Endodermal cell (in vitro differentiated cells): ENCODE measurements around the gene CLBA1. TPM values are rescaled to one million over a fixed set of nuclear protein-coding genes. Genes with fewer than 3 reads are reported as not detected.

ENCODE experiments used
- DNase-seq: peaks from one replicate; pipeline ENCODE4 v3.0.0-alpha.2; 2017
- H3K27ac ChIP-seq: 2 replicates; pipeline ENCODE4 v1.5.1; 2013; ENCODE audit warnings: mild to moderate bottlenecking, low read depth, low read length, moderate library complexity
- H3K27me3 ChIP-seq: 2 replicates; pipeline ENCODE4 v1.6.1; 2013; ENCODE audit warnings: mild to moderate bottlenecking, low read length, moderate library complexity; ENCODE audit not compliant: insufficient read depth, control insufficient read depth, poor library complexity, severe bottlenecking
- H3K36me3 ChIP-seq: 2 replicates; pipeline ENCODE4 v1.7.0; 2013; ENCODE audit warnings: mild to moderate bottlenecking, low read length, moderate library complexity; ENCODE audit not compliant: control insufficient read depth, insufficient read depth
- H3K4me1 ChIP-seq: one replicate; pipeline ENCODE4 v1.7.0; 2013; ENCODE audit warnings: low read length; ENCODE audit not compliant: control insufficient read depth, insufficient read depth
- H3K4me3 ChIP-seq: 2 replicates; pipeline ENCODE4 v1.5.1; 2013; ENCODE audit warnings: mild to moderate bottlenecking, low read length, moderate library complexity
- H3K9ac ChIP-seq: 2 replicates; pipeline ENCODE4 v1.6.1; 2013; ENCODE audit warnings: mild to moderate bottlenecking, low read length, moderate library complexity; ENCODE audit not compliant: poor library complexity, severe bottlenecking; ENCODE audit errors: extremely low read depth
- H3K9me3 ChIP-seq: 2 replicates; pipeline ENCODE4 v1.6.1; 2013; ENCODE audit warnings: mild to moderate bottlenecking, low read length, moderate library complexity; ENCODE audit not compliant: control insufficient read depth
- H3K27ac Mint-ChIP-seq: 2 replicates; pipeline ENCODE4 v1.8.0; 2020; ENCODE audit warnings: mixed read lengths
- H3K27me3 Mint-ChIP-seq: 2 replicates; pipeline ENCODE4 v1.8.0; 2021; ENCODE audit warnings: mild to moderate bottlenecking, mixed read lengths; ENCODE audit not compliant: insufficient read depth
- H3K36me3 Mint-ChIP-seq: 2 replicates; pipeline ENCODE4 v1.8.0; 2020; ENCODE audit warnings: low read depth, mixed read lengths
- H3K4me1 Mint-ChIP-seq: 2 replicates; pipeline ENCODE4 v1.8.0; 2020; ENCODE audit warnings: mixed read lengths
- H3K4me3 Mint-ChIP-seq: 2 replicates; pipeline ENCODE4 v1.8.0; 2020; ENCODE audit warnings: mild to moderate bottlenecking, moderate library complexity, mixed read lengths
- H3K9me3 Mint-ChIP-seq: 2 replicates; pipeline ENCODE4 v1.8.0; 2020; ENCODE audit warnings: mild to moderate bottlenecking, mixed read lengths
- CTCF ChIP-seq: fragments of 200-600 bp; sonication (generic); conservative IDR thresholded peaks from 2 replicates; pipeline ENCODE4 v1.5.0; 2021; ENCODE audit warnings: antibody characterized with exemption, mild to moderate bottlenecking
- WGBS, 2 experiments: methylation state at CpG; one replicate each; pipeline versions ENCODE4 v1.1.5 to v1.1.7; 2013; ENCODE audit warnings: missing lambda C conversion rate in 2 of 2, mixed read lengths in 1 of 2; ENCODE audit not compliant: insufficient coverage in 1 of 2, insufficient read length in 1 of 2; 5-methylcytosine and 5-hydroxymethylcytosine counted together
- total RNA-seq, 2 donors: library from RNA; stranded (reverse); fragmentation: NEBNext Ultra II Directional in 1 of 2; extraction: Animal tissue kit (Norgen Biotek cat#: 25700) in 1 of 2; gene quantifications; 2 replicates in 1 of 2; 3 replicates in 1 of 2; pipeline ENCODE4 v1.2.1, GENCODE V29; 2021

The CLBA1 gene
- total RNA-seq, 2 donors from 2014 or later = 11.2 to 12.5 TPM

- H3K4me1 Mint-ChIP-seq = peaks cover 39% of the 10 kb centered on the region
- no peak overlapping the region for H3K4me3 ChIP-seq
- H3K36me3 ChIP-seq = peaks cover 52% of the 10 kb centered on the region
- no peaks in the 10 kb centered on the region for H3K9me3 Mint-ChIP-seq
- 92 to 94% methylated on average over 6 to 9 of the region's 9 CpGs for WGBS, 2 experiments
- TF ChIP-seq CTCF = no peak
- no peak overlapping the region for H3K27ac ChIP-seq
- peaks cover 46% of the 10 kb centered on the region for H3K36me3 Mint-ChIP-seq
- H3K4me3 Mint-ChIP-seq = no peak overlapping the region
- no peaks in the 10 kb centered on the region for H3K27me3 Mint-ChIP-seq
- no peak overlapping the region for H3K9ac ChIP-seq
- H3K4me1 ChIP-seq = peaks cover 6% of the 10 kb centered on the region
- H3K9me3 ChIP-seq = no peaks in the 10 kb centered on the region
- DNase-seq = no peak
- H3K27me3 ChIP-seq = no peaks in the 10 kb centered on the region
- H3K27ac Mint-ChIP-seq = no peak overlapping the region
These were observed 28.4 kb downstream of the CLBA1 start for GRCh38 chr14:105014032-105014431.

GRCh38 chr14:105014631-105015030, 29.0 kb downstream of the CLBA1 start:
- Mint-ChIP-seq H3K9me3 (no peaks in the 10 kb centered on the region), H3K27ac (no peak overlapping the region), H3K4me3 (no peak overlapping the region), H3K4me1 (peaks cover 45% of the 10 kb centered on the region), H3K27me3 (no peaks in the 10 kb centered on the region), H3K36me3 (peaks cover 45% of the 10 kb centered on the region)
- DNase-seq = no peak
- no peaks in the 10 kb centered on the region for H3K9me3 ChIP-seq
- no peak overlapping the region for H3K9ac ChIP-seq
- no peak overlapping the region for H3K27ac ChIP-seq
- peaks cover 10% of the 10 kb centered on the region for H3K4me1 ChIP-seq
- H3K4me3 ChIP-seq = no peak overlapping the region
- H3K36me3 ChIP-seq = peaks cover 49% of the 10 kb centered on the region
- H3K27me3 ChIP-seq = no peaks in the 10 kb centered on the region
- TF ChIP-seq CTCF = no peak
- WGBS, 2 experiments = 80 to 87% methylated on average over 3 to 4 of the region's 4 CpGs

GRCh38 chr14:105015242-105015641, 29.7 kb downstream of the CLBA1 start:
- Histone ChIP-seq H3K9ac (no peak overlapping the region), H3K27ac (no peak overlapping the region), H3K9me3 (no peaks in the 10 kb centered on the region), H3K27me3 (no peaks in the 10 kb centered on the region), H3K36me3 (peaks cover 43% of the 10 kb centered on the region), H3K4me1 (peaks cover 10% of the 10 kb centered on the region), H3K4me3 (no peak overlapping the region)
- H3K27ac Mint-ChIP-seq = peak overlapping the region; percentile 1
- H3K4me3 Mint-ChIP-seq = no peak overlapping the region
- WGBS, 2 experiments = 96 to 100% methylated on average over 5 to 9 of the region's 9 CpGs
- no peak for DNase-seq
- peaks cover 47% of the 10 kb centered on the region for H3K4me1 Mint-ChIP-seq
- peaks cover 39% of the 10 kb centered on the region for H3K36me3 Mint-ChIP-seq
- no peaks in the 10 kb centered on the region for H3K9me3 Mint-ChIP-seq
- no peak for TF ChIP-seq CTCF
- H3K27me3 Mint-ChIP-seq = no peaks in the 10 kb centered on the region
